ENCODE data around the gene FMNL2.
"Not testable (repeated sequence)": the region's sequence is repeated elsewhere in the genome, so short reads cannot be mapped to it uniquely, and the experiment has no call there.

Gene FMNL2

GRCh38 chr2:152520759-152521158, 185.8 kb downstream of the FMNL2 start:
- no peak for DNase-seq (ENCODE audit: low read depth)

- not testable (repeated sequence) for DNase-seq (ENCODE audit: low read depth)
Observed at GRCh38 chr2:152522446-152522845, 187.5 kb downstream of the FMNL2 start.

GRCh38 chr2:152523091-152523490, 188.1 kb downstream of the FMNL2 start:
- DNase-seq (ENCODE audit: low read depth), result no peak

GRCh38 chr2:152525277-152525838, 190.4 kb downstream of the FMNL2 start:
- no peak for DNase-seq (ENCODE audit: low read depth)

- DNase-seq (ENCODE audit: low read depth), result no peak
Observed at GRCh38 chr2:152529420-152530115, 194.6 kb downstream of the FMNL2 start.

GRCh38 chr2:152532241-152532640, 197.3 kb downstream of the FMNL2 start:
- DNase-seq (ENCODE audit: low read depth), result no peak

- no peak for DNase-seq (ENCODE audit: low read depth)
Observed at GRCh38 chr2:152534460-152535135, 199.6 kb downstream of the FMNL2 start.

GRCh38 chr2:152537081-152537651, 202.2 kb downstream of the FMNL2 start:
- no peak for DNase-seq (ENCODE audit: low read depth)

GRCh38 chr2:152539424-152539823, 204.4 kb downstream of the FMNL2 start:
- no peak for DNase-seq (ENCODE audit: low read depth)

- no peak for DNase-seq (ENCODE audit: low read depth)
Observed at GRCh38 chr2:152541712-152542111, 206.7 kb downstream of the FMNL2 start.

GRCh38 chr2:152542337-152542994, 207.5 kb downstream of the FMNL2 start:
- DNase-seq (ENCODE audit: low read depth), result no peak

GRCh38 chr2:152542995-152543481, 208.1 kb downstream of the FMNL2 start:
- no peak for DNase-seq (ENCODE audit: low read depth)

GRCh38 chr2:152543717-152544116, 208.7 kb downstream of the FMNL2 start:
- no peak for DNase-seq (ENCODE audit: low read depth)

GRCh38 chr2:152544638-152545037, 209.7 kb downstream of the FMNL2 start:
- no peak for DNase-seq (ENCODE audit: low read depth)

GRCh38 chr2:152546230-152546837, 211.4 kb downstream of the FMNL2 start:
- DNase-seq (ENCODE audit: low read depth), result no peak

GRCh38 chr2:152548111-152548875, 213.3 kb downstream of the FMNL2 start:
- DNase-seq (ENCODE audit: low read depth), result no peak

GRCh38 chr2:152548996-152549395, 214.0 kb downstream of the FMNL2 start:
- DNase-seq (ENCODE audit: low read depth), result no peak

- DNase-seq (ENCODE audit: low read depth), result no peak
Observed at GRCh38 chr2:152549423-152549822, 214.4 kb downstream of the FMNL2 start.

- DNase-seq (ENCODE audit: low read depth), result no peak
Observed at GRCh38 chr2:152550386-152550785, 215.4 kb downstream of the FMNL2 start.

GRCh38 chr2:152552888-152553287, 217.9 kb downstream of the FMNL2 start:
- DNase-seq (ENCODE audit: low read depth), result no peak

- DNase-seq (ENCODE audit: low read depth), result no peak
Observed at GRCh38 chr2:152553518-152553917, 218.5 kb downstream of the FMNL2 start.
